Aorta (tissue), 5 donors: Measurements from ENCODE around the gene MFSD11. TPM values are rescaled to one million over a fixed set of nuclear protein-coding genes. Genes with fewer than 3 reads are reported as not detected.

ENCODE experiments used
- ATAC-seq: fragments of 200-7000 bp; cut with Tn5 transposase; one replicate; pipeline ENCODE4 v1.9.1; 2022; ENCODE audit warnings: moderate library complexity; ENCODE audit not compliant: low FRiP score
- DNase-seq, 2 donors: peaks; one replicate each; pipeline ENCODE4 v3.0.0-alpha.2; 2020
- H3K27ac ChIP-seq, 2 donors: one replicate each; pipeline ENCODE4 v1.5.1; 2013; ENCODE audit warnings: low read length in 2 of 2, mild to moderate bottlenecking in 2 of 2, moderate library complexity in 2 of 2, control low read depth in 1 of 2, inconsistent platforms in 1 of 2, low read depth in 1 of 2
- H3K27me3 ChIP-seq, 2 donors: one replicate each; pipeline ENCODE4 v1.6.1; 2013; ENCODE audit warnings: control low read depth in 1 of 2, low read length in 1 of 2, mild to moderate bottlenecking in 1 of 2, moderate library complexity in 1 of 2; ENCODE audit not compliant: insufficient read depth in 2 of 2, control insufficient read depth in 1 of 2
- H3K36me3 ChIP-seq, 2 donors: one replicate each; pipeline ENCODE4 v1.6.1; 2013; ENCODE audit warnings: control low read depth in 1 of 2, low read length in 1 of 2, mild to moderate bottlenecking in 1 of 2; ENCODE audit not compliant: insufficient read depth in 2 of 2, control insufficient read depth in 1 of 2
- H3K4me1 ChIP-seq, 2 donors: one replicate each; pipeline ENCODE4 v1.6.1; 2013; ENCODE audit warnings: low read length in 2 of 2, control low read depth in 1 of 2, mild to moderate bottlenecking in 1 of 2, moderate library complexity in 1 of 2; ENCODE audit not compliant: insufficient read depth in 2 of 2, control insufficient read depth in 1 of 2
- H3K4me3 ChIP-seq, 2 donors: one replicate each; pipeline ENCODE4 v1.5.1; 2013; ENCODE audit warnings: low read length in 2 of 2, control low read depth in 1 of 2, mild to moderate bottlenecking in 1 of 2
- H3K9me3 ChIP-seq: one replicate; pipeline ENCODE4 v1.6.1; 2013; ENCODE audit warnings: mild to moderate bottlenecking, low read length; ENCODE audit not compliant: control insufficient read depth
- WGBS, 2 donors: extraction: QIAGEN DNeasy Blood & Tissue Kit; methylation state at CpG; one replicate each; pipeline ENCODE4 v1.1.7; 2013; 5-methylcytosine and 5-hydroxymethylcytosine counted together
- intact Hi-C, 2 donors: fragments of 100-400 bp; cut with DNase I; formaldehyde crosslinking; loops; one replicate each; pipeline versions ENCODE4 v1.14.2 to v1.15.0; 2022
- long read RNA-seq, 2 donors: library from polyadenylated mRNA; unstranded; transcript quantifications; one replicate each; pipeline ENCODE4 v2.0.0, GENCODE V29; 2020 to 2021
- polyA plus RNA-seq, 2 donors: library from polyadenylated mRNA; stranded (reverse); fragments of 200-250 nt; gene quantifications; one replicate each; pipeline ENCODE4 v1.2.3, GENCODE V29; 2013
- total RNA-seq, 2 donors: library from RNA; stranded (reverse); fragmentation: NEBNext Ultra II Directional; extraction: Animal tissue kit (Norgen Biotek cat#: 25700); gene quantifications; one replicate each; pipeline ENCODE4 v1.2.1, GENCODE V29; 2021
- donor health status: healthy with polysubstance abuse.
- donor health status: Bipolar disorder and iron deficiency.
- donor health status: DM: no; HTN: no; CAD: no.
- donor health status: DM: no; HTN: no; CAD: no.
- donor health status: DM: yes; HTN: yes; CAD: no.

MFSD11 gene
- total RNA-seq (10 to 100 TPM; 24.5 to 38.2 TPM), polyA plus RNA-seq (10 to 100 TPM in 1 of 2 donors, 1 to 10 TPM in 1; 6.8 to 19.9 TPM)
- long read RNA-seq, donor 1, transcript MFSD11-220 (14 exons, 2,850 nt), result minor isoform, 5 of 72 reads
- long read RNA-seq, donor 1, transcript MFSD11-211 (13 exons, 3,612 nt), result minor isoform, 18 of 72 reads
- long read RNA-seq, donor 1, transcript MFSD11-217 (14 exons, 1,891 nt), result major isoform, 21 of 72 reads
- long read RNA-seq, donor 1, transcript MFSD11-216 (1 exons, 1,141 nt), result minor isoform, 7 of 72 reads
- long read RNA-seq, donor 1, partial matches to known transcripts, result 3 of 72 reads
- long read RNA-seq, donor 1, other reads (novel, unspliced or antisense), result 17 of 72 reads
- long read RNA-seq, donor 2, transcript MFSD11-217 (14 exons, 1,891 nt), result major isoform, 7 of 27 reads
- long read RNA-seq, donor 2, partial matches to known transcripts, result 2 of 27 reads
- long read RNA-seq, donor 2, other reads (novel, unspliced or antisense), result 9 of 27 reads

GRCh38 chr17:76737676-76738467 lies at the start of gene MFSD11:
Gene MFSD11, plus strand, starts transcription at chr17:76738119. Its CDS starts 234 bp downstream, at chr17:76738353.
- Histone ChIP-seq H3K9me3 (no peaks in the 10 kb centered on the region), H3K36me3 (peaks cover 3 to 4% of the 10 kb centered on the region in 2 donors), H3K27me3 (peaks cover 0 to 2% of the 10 kb centered on the region in 2 donors), H3K4me3 (peak within 1 kb of the TSS; percentile 52 to 87), H3K27ac (peak within 1 kb of the TSS; percentile 78 to 99), H3K4me1 (peaks cover 0 to 3% of the 10 kb centered on the region in 2 donors)
- ATAC-seq (peak; percentile 92), DNase-seq (peak; percentile 94 to 97)
- intact Hi-C loops, result no loop called here
- 0% methylated on average over 57 of the region's 57 CpGs for WGBS, 2 donors

- intact Hi-C loops, result loop anchor here in 1 of 2 donors (2.0 kb wide), 1 partner anchor 27 kb away; no protein-coding TSS in a partner anchor
- Histone ChIP-seq H3K9me3 (no peaks in the 10 kb centered on the region), H3K27ac (peak overlapping the region; percentile 56 to 62), H3K4me3 (no peak overlapping the region), H3K4me1 (no peaks in the 10 kb centered on the region), H3K27me3 (no peaks in the 10 kb centered on the region), H3K36me3 (no peaks in the 10 kb centered on the region)
- WGBS, 2 donors, result 18 to 40% methylated on average over 11 of the region's 11 CpGs
- DNase-seq (peak in 1 of 2 donors; percentile 73), ATAC-seq (peak; percentile 37)
Observed at GRCh38 chr17:76688165-76688622, 49.7 kb upstream of the MFSD11 start.

- ATAC-seq (no peak), DNase-seq (no peak)
- 88 to 93% methylated on average over 11 of the region's 11 CpGs for WGBS, 2 donors
- H3K27me3 ChIP-seq, result no peaks in the 10 kb centered on the region
- H3K27ac ChIP-seq, result no peak overlapping the region
- H3K9me3 ChIP-seq, result no peaks in the 10 kb centered on the region
- intact Hi-C loops, result loop anchor here in 1 of 2 donors (2.0 kb wide), 1 partner anchor 25 kb away; no protein-coding TSS in a partner anchor
- no peak overlapping the region for H3K4me3 ChIP-seq
- no peaks in the 10 kb centered on the region for H3K36me3 ChIP-seq
- no peaks in the 10 kb centered on the region for H3K4me1 ChIP-seq
Observed at GRCh38 chr17:76689859-76690258, 48.1 kb upstream of the MFSD11 start.

GRCh38 chr17:76690596-76691280 lies 47.2 kb upstream of the MFSD11 start:
- ATAC-seq (no peak), DNase-seq (peak; percentile 17 to 25)
- no peaks in the 10 kb centered on the region for H3K27me3 ChIP-seq
- H3K4me1 ChIP-seq, result no peaks in the 10 kb centered on the region
- H3K4me3 ChIP-seq, result no peak overlapping the region
- no peak overlapping the region for H3K27ac ChIP-seq
- H3K36me3 ChIP-seq, result no peaks in the 10 kb centered on the region
- 83 to 84% methylated on average over 13 of the region's 13 CpGs for WGBS, 2 donors
- no peaks in the 10 kb centered on the region for H3K9me3 ChIP-seq
- intact Hi-C loops, result no loop called here

- H3K4me1 ChIP-seq, result no peaks in the 10 kb centered on the region
- 71 to 85% methylated on average over 14 of the region's 14 CpGs for WGBS, 2 donors
Observed at GRCh38 chr17:76691379-76692191, 46.3 kb upstream of the MFSD11 start.

GRCh38 chr17:76695059-76695831 lies 42.7 kb upstream of the MFSD11 start:
- H3K4me3 ChIP-seq, result no peak overlapping the region
- peak overlapping the region in 1 of 2 donors; percentile 20 for H3K27ac ChIP-seq
- WGBS, 2 donors, result 43 to 69% methylated on average over 16 of the region's 16 CpGs
- no peaks in the 10 kb centered on the region for H3K27me3 ChIP-seq
- intact Hi-C loops, result no loop called here
- ATAC-seq, result no peak
- H3K4me1 ChIP-seq, result peaks cover 2 to 7% of the 10 kb centered on the region in 2 donors
- no peaks in the 10 kb centered on the region for H3K36me3 ChIP-seq
- peak; percentile 41 to 52 for DNase-seq
- H3K9me3 ChIP-seq, result no peaks in the 10 kb centered on the region

More at GRCh38 chr17:76691379-76692191, 46.3 kb upstream of the MFSD11 start:
- no peaks in the 10 kb centered on the region for H3K36me3 ChIP-seq
- no peaks in the 10 kb centered on the region for H3K9me3 ChIP-seq
- intact Hi-C loops, result no loop called here
- peak; percentile 14 to 49 for DNase-seq
- ATAC-seq, result no peak
- no peaks in the 10 kb centered on the region for H3K27me3 ChIP-seq
- no peak overlapping the region for H3K27ac ChIP-seq
- H3K4me3 ChIP-seq, result no peak overlapping the region
